ENCODE results near the gene GDAP1L1.

DNA sequence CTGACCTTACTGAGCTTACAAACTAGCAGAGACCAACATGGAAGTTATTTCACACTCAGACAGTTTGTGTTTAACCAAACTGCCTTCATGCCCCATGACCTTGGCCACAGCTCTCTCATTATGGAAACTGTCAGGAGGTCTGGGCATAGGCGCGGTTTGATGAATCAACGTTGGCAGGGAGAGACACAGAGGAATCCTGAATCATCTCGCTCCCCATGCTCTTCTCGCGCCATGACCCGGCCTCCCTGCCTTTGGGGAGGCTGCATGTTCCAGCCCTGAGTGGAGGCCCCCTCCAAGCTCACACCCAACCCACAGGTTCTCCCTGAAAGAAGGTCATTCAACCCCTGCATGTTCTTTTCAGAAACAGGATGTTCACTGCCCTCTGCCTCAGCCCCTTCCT lies 15.9 kb upstream of the GDAP1L1 start:
- TF ChIP-seq, protein P1, sequence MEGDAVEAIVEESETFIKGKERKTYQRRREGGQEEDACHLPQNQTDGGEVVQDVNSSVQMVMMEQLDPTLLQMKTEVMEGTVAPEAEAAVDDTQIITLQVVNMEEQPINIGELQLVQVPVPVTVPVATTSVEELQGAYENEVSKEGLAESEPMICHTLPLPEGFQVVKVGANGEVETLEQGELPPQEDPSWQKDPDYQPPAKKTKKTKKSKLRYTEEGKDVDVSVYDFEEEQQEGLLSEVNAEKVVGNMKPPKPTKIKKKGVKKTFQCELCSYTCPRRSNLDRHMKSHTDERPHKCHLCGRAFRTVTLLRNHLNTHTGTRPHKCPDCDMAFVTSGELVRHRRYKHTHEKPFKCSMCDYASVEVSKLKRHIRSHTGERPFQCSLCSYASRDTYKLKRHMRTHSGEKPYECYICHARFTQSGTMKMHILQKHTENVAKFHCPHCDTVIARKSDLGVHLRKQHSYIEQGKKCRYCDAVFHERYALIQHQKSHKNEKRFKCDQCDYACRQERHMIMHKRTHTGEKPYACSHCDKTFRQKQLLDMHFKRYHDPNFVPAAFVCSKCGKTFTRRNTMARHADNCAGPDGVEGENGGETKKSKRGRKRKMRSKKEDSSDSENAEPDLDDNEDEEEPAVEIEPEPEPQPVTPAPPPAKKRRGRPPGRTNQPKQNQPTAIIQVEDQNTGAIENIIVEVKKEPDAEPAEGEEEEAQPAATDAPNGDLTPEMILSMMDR (IDR thresholded peaks at IDR 0.05), result no peak
- TF ChIP-seq ZFX (IDR thresholded peaks at IDR 0.05; ENCODE audit: borderline replicate concordance), result no peak

Measured in 22Rv1 (cell line).